GM19193 (cell line): ENCODE results near the gene AGBL1.

ENCODE experiments used
- POLR2A ChIP-seq: IDR thresholded peaks from 4 replicates; pipeline ENCODE4 v1.6.1; 2011; ENCODE audit not compliant: insufficient read depth, insufficient read length; ENCODE audit errors: extremely low read depth

Gene AGBL1

DNA sequence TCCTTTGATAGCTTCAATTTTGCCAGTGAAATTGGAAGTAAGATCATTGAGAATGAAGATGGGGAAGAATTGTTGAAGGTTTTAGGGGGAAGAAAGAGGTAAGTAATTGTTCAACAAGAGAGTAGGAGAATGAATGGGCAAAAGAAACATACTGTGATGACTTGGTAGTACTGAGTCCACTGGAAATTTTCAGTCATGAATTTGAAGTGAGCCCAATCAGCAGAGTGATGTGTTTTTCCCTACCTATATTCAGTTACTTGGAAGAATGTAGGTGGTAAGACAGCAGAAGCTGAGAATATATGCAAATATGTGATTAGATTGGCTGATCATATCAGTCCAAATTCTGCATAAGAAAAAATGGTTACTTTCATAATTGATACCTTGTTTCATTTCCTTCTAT lies 569.6 kb downstream of the AGBL1 start:
- TF ChIP-seq POLR2A, result no peak

DNA sequence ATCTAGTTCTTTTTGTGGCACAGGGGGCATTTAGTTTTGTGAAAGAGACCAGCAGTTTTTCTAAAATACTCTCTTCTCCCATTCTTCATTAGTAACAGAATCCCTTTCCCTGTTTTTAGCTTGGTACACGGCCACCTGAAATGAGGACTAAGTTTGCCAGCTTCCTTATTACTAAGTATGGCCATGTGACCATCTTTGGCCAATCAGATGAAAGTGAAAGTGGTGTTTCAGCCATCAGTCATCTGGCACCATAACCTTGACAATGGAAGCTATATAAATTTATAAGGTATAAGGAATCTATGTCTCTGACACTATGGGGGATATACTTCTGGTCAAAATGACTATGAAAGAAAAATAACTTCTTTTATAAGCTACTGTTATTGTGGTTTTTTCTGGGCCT lies 570.4 kb downstream of the AGBL1 start:
- no peak for TF ChIP-seq POLR2A

DNA sequence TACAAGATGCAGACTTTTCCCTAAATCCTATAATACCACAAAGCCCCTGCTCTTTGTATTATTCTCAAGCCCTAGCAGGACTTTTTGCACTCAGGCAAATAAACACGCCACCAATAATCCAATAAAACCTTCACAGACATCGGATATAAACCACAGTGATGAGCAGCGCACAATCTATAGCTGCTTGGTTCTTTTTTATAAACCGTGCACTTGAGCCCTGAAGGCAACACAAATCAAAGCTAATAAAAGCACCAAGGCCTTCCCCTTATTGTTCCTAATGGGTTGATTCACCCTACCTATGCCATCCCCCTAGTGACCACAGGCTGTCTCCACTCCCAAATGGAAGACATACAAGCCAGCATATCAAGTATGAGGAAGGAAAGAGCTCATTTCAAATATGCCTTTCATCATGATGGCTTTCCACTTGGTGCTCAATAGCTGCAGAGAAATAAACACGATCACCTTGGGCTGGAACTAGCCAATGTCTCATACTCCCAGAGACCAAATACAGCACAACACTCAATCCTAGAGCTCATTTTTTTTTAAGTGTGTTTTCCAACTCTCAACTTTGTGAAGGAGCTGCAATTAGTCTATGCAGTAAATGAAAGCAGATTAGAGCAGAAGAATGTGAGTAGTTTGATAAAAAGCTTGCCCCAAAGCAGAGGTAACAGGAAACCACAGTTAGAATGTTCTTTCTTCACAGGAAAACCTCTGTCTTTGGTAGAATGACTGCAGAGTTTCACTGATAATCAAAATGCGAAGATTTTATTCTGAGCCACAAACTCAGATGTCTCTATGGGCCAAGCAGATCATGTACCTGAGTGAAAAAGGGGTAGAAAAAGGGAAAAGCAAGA lies 573.9 kb downstream of the AGBL1 start:
- no peak for TF ChIP-seq POLR2A

DNA sequence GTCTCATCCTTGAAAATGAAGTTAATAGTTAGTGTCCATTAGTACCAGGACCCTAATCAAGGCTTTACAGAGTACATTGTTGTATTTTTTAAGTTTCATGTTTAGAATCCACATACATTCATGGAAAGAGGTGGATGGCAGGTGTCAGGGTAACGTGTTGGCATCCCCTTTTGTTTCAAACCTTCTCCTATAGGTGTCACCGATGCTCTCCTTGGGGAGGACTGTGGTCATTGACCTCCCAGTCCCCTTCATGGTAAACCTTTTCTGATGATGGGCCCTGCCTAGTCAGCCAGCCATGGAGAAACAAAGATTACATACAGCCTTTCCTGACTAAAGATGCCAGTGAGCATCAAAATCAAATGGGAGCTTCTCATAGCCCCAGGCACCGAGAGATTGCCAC lies 574.8 kb downstream of the AGBL1 start:
- no peak for TF ChIP-seq POLR2A

DNA sequence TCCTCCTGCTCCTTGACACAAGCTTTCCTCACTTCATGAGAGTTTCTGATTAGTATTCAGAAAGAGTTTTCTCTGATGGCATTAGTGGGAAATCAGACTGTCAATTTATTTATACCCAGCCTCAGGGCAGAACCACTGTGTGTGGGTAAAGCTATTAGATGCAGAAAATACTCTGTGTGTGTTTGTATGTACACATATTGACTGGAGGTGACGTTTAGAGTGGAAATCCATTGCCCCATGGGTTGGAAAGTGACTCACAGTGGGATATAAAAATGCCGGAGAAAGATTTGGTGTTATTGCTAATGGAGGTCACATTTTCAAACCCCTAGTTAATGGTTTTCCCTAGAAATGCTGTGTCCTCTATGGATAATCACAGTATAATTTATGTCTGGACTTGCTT lies 577.6 kb downstream of the AGBL1 start:
- TF ChIP-seq POLR2A, result no peak

DNA sequence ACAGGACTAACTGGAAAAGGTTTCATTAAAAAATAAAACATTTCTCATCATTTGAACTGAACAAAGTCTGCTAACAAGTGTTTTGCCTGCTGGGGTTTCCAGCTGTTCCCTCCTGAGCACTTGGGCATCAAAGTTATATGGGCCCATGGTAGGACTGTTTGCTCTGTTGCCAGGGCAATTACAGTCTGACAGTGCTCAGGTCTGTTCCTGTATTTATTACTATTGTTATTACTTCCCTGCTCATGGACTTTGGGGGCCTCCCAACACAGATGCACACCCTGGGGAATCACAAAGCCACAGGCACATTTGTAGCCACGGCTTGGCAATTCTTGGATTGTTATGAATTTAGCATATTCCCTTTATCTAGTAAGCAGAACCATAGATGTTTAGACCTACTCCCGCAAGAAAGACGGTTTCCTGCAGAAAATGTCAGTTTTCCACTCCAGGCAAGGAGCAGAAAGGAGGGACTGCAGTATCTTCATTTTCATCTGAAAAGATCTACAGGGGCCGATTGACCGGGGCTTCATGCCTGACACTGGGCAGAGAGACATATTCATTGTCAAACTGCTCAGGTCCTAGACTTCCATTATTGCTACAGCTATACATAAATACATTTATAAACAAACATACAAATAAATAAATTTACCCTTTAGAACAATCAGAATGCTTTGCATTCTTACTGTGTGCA lies 580.2 kb downstream of the AGBL1 start:
- no peak for TF ChIP-seq POLR2A

DNA sequence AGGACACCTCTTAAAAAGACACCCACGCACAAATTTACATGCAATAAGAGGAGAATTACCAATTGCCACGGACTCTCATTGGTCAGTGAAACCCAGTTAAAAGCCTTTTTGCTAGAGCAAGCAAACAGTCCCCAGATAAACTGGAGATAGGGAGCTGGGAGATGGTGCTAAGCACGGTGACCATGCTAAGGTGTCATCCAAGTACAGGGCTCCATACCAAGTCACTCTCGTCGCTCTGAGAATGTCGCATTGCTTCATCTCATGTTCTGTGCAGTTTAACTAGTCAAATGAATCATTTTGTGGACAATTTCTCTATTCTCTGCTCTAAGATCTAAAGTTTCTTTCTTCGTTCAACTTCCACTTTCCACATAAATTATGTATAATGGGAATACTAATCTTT lies 581.9 kb downstream of the AGBL1 start:
- no peak for TF ChIP-seq POLR2A

DNA sequence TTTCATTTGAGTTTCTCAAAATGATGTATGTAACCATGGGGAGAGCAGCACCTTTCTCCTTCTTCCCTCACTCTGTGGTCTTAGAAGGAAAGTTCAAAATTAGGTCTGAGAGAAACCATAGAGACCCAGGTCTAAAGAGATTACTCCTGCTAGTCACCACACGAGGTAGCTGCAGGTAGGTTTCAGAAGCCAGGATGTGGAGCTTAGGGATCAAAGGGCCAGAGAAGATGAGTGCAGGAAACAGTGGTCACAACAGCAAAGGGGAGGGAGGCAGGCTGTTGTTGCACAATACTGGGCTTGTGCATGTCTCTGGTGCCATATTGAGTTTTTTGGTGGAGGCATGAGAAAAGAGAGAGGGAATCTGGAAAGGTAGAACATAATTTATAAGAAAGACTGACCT lies 583.6 kb downstream of the AGBL1 start:
- no peak for TF ChIP-seq POLR2A

DNA sequence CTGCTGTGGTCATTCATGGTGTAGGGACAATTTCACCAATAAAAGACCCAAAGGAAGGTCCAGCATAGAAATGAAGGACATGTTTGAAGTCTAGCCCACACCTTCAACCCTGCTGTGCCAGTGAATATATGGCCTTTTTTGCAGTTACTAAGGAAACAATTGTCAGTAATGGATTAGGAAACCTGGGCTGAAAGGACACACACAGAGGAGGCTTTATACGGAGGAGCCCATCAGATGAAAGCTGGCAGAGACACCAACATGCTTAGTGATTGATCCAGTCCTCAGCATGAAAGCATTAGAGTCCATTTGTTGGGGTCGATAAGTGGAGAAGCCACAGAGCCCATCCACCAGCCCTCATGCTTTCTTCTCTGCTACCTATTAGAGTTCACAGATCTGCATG lies 584.3 kb downstream of the AGBL1 start:
- no peak for TF ChIP-seq POLR2A

DNA sequence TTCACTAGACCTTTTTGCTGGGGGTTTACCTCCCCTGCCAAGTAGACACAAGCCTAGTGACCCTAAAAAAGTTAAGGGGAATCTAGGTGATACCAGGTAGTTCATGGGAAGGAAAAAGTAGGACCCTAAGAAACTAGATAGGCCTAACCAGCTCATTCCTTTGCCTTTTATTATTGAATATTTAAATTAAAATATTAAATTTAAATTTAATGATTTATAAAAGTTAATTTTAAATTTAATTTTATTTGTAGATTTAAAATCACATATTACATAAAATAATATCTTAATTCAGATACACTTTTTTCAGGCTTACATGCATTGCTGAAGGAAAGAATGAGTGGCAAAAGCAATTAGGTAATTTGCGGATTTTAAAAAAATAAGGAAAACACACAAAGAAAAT lies 584.9 kb downstream of the AGBL1 start:
- TF ChIP-seq POLR2A, result no peak

DNA sequence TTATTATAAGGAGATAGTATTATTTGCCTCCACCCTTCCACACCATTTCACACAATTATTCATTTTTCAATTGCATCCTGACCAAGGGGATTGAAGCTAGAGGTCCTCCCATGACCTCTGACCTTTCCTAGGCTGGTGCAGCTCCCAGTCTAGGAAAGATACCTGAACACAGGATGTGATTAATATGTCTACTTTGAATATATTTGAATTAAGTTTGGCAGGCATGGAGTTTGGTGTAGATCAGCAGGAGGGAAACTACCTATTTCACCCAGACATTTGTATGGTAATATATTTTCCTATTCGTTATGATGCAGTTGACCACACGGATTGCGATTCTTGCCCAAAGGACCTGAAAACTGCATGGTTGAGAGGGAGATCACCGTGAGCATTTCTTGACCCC lies 596.3 kb downstream of the AGBL1 start:
- no peak for TF ChIP-seq POLR2A

DNA sequence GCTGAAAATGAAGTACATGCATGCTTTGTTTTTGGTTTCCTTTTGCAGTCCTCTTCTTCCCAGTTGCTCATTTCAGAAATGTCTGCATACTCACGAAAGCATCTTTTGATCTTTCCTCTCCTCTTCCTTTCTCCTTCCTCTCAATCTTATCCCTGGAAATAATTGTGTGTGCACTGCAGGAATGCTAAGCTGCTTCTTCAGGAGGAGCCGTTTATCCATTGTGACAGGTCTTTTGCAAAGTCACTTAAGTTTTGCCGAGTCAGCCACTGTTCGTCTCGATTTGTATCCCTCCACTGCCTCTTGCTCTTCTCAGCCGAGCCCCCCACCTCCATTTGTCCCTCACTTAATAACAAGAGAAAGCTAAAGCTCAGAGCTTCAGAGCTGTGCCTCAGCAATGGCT lies 597.6 kb downstream of the AGBL1 start:
- TF ChIP-seq POLR2A, result no peak

DNA sequence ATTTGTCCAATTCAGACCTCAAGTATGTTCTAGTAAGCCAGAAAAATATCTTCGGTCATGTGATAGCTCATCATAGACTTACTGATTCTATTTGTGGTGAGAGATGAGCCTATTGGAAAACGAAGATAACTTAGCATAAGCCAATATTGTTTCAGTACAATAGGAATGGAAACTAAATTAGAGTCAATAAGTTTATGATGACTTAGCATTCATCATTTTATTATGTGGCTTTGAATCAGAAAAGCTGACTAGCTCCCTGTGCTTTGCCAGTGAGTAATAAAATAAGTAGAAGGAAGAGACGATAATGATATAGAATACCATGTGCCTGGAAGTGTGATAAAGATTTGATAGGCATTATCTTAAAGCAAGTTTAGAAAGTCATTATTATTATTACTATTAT lies 605.6 kb downstream of the AGBL1 start:
- TF ChIP-seq POLR2A, result no peak

DNA sequence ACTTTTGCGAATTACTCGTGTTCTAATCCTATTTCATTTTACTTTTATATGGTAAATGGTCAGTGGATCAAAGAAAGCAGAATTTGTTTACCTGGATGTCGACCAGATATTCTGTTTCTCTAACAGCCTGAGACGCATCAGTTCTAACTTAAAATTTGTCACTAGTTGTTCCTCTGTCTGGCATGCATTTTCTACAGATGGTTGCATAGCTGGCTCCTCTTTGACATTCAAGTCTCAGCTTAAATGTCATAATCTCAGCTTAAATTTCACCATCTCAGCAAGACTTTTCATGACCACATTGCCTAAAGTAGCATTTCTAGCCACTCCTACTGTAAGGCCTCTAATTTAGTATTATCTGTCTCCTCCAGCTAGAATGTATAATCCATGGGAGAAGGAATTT lies 609.3 kb downstream of the AGBL1 start:
- no peak for TF ChIP-seq POLR2A

DNA sequence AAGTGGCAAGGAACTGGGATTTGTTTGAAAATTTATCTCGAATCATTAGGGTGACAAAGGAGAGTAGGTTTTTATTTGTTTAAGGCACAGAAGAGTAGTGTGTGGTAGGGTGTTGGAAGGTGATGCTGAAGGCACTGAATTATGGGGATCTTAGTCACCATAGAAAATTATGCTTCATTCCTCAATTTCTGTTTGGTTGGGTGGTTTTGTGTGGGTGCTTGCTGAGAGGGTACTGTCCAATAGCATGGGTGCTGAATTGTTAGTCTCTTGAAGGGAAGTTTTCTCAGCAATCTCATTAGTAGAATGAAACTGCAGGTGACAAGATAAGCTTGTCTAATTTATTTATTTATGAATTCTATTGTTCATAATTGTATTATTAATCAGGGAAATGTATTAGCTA lies 610.9 kb downstream of the AGBL1 start:
- no peak for TF ChIP-seq POLR2A

DNA sequence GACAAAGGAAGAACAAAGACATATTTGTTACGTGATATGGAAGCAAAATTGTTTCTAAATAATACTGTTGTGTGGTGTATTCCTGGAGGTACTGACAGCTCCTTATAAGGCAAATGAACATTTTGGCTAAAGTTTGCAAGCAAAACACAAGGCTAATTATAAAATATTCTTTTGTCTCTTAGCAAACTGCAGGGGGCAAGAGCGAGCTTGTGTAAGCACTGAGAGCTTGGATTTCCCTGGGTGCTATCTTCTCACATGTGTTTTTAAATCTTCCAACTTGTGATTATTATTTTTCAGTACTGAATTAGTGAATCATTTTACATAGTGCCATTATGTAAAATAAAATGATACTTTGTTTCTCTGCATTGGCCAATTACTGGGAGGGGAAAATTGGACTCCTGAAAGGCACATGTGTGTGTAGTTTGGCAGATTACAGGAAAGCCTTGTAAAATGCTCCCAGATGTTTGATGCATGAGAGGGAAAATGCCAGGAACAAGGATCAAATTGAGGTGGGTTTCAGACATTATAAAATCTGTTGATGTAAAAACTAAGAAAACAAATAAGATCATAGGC lies 611.5 kb downstream of the AGBL1 start:
- no peak for TF ChIP-seq POLR2A

DNA sequence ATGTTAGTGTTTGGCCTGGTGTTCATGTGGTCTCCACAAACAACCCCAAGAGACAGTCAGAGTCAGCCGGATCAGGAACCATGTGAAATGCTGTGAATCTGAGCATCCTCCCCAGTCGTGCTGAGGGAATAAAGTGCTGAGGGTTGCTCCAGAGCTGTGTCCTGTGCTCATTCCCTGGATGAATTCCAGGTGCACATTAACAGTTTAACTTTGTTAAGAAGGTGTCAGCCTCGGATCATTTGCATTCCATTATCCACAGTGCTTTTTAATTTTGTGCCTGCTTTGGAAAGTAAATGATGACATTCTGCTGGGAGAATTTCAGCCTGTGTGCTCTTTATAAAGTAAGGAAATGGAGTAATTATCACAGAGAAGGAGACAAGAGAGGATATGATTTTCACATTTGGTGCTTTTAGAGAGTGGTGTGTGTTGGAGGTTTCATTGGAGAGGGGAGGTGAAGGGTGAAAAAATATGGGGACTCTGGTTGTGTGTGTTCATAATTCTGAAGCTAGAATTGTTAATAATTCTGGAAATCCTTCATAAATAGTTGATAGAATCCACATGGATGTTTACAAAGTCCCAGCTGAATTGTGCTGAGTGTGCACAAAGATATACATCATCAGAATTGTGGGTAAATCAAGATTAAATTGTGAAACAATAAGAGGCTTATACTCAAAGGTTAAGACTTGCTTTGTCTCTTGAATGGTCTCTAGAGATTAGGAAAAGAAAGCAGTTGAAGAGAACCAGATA lies 621.4 kb downstream of the AGBL1 start:
- no peak for TF ChIP-seq POLR2A
